GM12878 (cell line): ENCODE measurements around the gene DMRT1. TPM values are rescaled to one million over a fixed set of nuclear protein-coding genes. Genes with fewer than 3 reads are reported as not detected.

Experiments used
- ATAC-seq: fragments of 200-7000 bp; cut with Tn5 transposase; 3 replicates; pipeline ENCODE4 v1.9.1; 2020; ENCODE audit warnings: mild to moderate bottlenecking, moderate library complexity
- BruUV-seq: library from RNA; stranded (reverse); fragments of 400-500 nt; replicated peaks from 2 replicates; lab custom pipeline; 2021; lab: Mats Ljungman, UMichigan
- CTCF ChIA-PET: fragments of 300-600 bp; sonication (Branson Sonifier 250); formaldehyde crosslinking; extraction: SDS; loops from one replicate; lab custom pipeline; 2021; ENCODE audit warnings: inconsistent platforms; lab: Yijun Ruan, JAX
- POLR2A ChIA-PET: fragments of 350-600 bp; formaldehyde crosslinking; extraction: SDS; loops from one replicate; lab custom pipeline; 2021; ENCODE audit warnings: inconsistent platforms; lab: Charles Lee
- RAD21 ChIA-PET: fragments of 300-600 bp; sonication (Branson Sonifier 250); formaldehyde crosslinking; loops from one replicate; lab custom pipeline; 2023; ENCODE audit warnings: antibody characterized with exemption; ENCODE audit not compliant: unreplicated experiment; lab: Charles Lee
- SMC1A ChIA-PET: fragments of 300-600 bp; sonication (Branson Sonifier 250); formaldehyde crosslinking; loops from one replicate; lab custom pipeline; 2023; ENCODE audit not compliant: unreplicated experiment, uncharacterized antibody; lab: Charles Lee
- DNase-seq: peaks from one replicate; pipeline ENCODE4 v3.0.0-alpha.2; 2011; ENCODE audit warnings: low read depth, low spot score
- FAIRE-seq: peaks from 3 replicates; lab custom pipeline; 2011; peaks lifted over from hg19 to GRCh38; lab: Jason Lieb, UNC
- H2AFZ ChIP-seq: 2 replicates; pipeline ENCODE4 v1.6.0; 2011; ENCODE audit warnings: low read depth, low read length, control low read depth; ENCODE audit not compliant: control insufficient read depth
- H3K27ac ChIP-seq: 2 replicates; pipeline ENCODE4 v1.5.1; 2011; ENCODE audit warnings: control low read depth; ENCODE audit not compliant: control insufficient read depth, insufficient read depth
- H3K27me3 ChIP-seq, 2 experiments: replicated peaks in 1 of 2; 2 replicates each; pipeline versions ENCODE4 v1.6.0 to v1.6.1; 2011; ENCODE audit warnings: low read length in 1 of 2; ENCODE audit not compliant: control insufficient read depth in 2 of 2, insufficient read depth in 2 of 2
- H3K36me3 ChIP-seq, 2 experiments: 2 replicates each; pipeline ENCODE4 v1.5.1; 2011; ENCODE audit warnings: low read length in 1 of 2; ENCODE audit not compliant: control insufficient read depth in 2 of 2, insufficient read depth in 2 of 2
- H3K4me1 ChIP-seq: 2 replicates; pipeline ENCODE4 v1.6.1; 2011; ENCODE audit warnings: mild to moderate bottlenecking, low read length, moderate library complexity, mixed read lengths; ENCODE audit not compliant: control insufficient read depth, insufficient read depth
- H3K4me2 ChIP-seq: 2 replicates; pipeline ENCODE4 v1.6.0; 2011; ENCODE audit warnings: control low read depth; ENCODE audit not compliant: control insufficient read depth, insufficient read depth
- H3K4me3 ChIP-seq: fragments of 200-600 bp; sonication (generic); 2 replicates; pipeline ENCODE4 v1.5.1; 2016
- H3K79me2 ChIP-seq: 2 replicates; pipeline ENCODE4 v1.6.0; 2011; ENCODE audit warnings: low read length; ENCODE audit not compliant: control insufficient read depth, insufficient read depth
- H3K9ac ChIP-seq: 2 replicates; pipeline ENCODE4 v1.8.0; 2011; ENCODE audit warnings: low read length, control low read depth, mixed read lengths; ENCODE audit not compliant: control insufficient read depth, insufficient read depth
- H3K9me3 ChIP-seq: replicated peaks from 3 replicates; pipeline ENCODE4 v1.5.1; 2011; ENCODE audit warnings: mild to moderate bottlenecking, low read length; ENCODE audit not compliant: control insufficient read depth, insufficient read depth
- H4K20me1 ChIP-seq: 2 replicates; pipeline ENCODE4 v1.6.0; 2011; ENCODE audit not compliant: control insufficient read depth, insufficient read depth
- BHLHE40 ChIP-seq, 2 experiments: fragments of 450-650 bp in 1 of 2; IDR thresholded peaks; 2 replicates each; pipeline ENCODE4 v1.6.1; 2011 to 2017; ENCODE audit warnings: low read depth in 2 of 2, borderline replicate concordance in 1 of 2, improper control_type of control experiment in 1 of 2, low read length in 1 of 2, mild to moderate bottlenecking in 1 of 2
- BRCA1 ChIP-seq: IDR thresholded peaks from 2 replicates; pipeline ENCODE4 v1.6.1; 2011; ENCODE audit warnings: low read depth, low read length, improper control_type of control experiment
- CEBPB ChIP-seq, 2 experiments: fragments of 150-350 bp in 1 of 2; IDR thresholded peaks; 2 replicates each; pipeline ENCODE4 v1.6.1; 2012 to 2014; ENCODE audit warnings: low read depth in 2 of 2, low read length in 2 of 2, borderline replicate concordance in 1 of 2, inconsistent platforms in 1 of 2
- CREM ChIP-seq: IDR thresholded peaks from 2 replicates; pipeline ENCODE4 v1.6.1; 2014; ENCODE audit warnings: antibody characterized with exemption, low read depth
- NFYB ChIP-seq: IDR thresholded peaks from 2 replicates; pipeline ENCODE4 v1.6.1; 2011; ENCODE audit warnings: low read depth, mild to moderate bottlenecking, low read length, improper control_type of control experiment, moderate library complexity; ENCODE audit not compliant: insufficient read depth
- PML ChIP-seq: IDR thresholded peaks from 2 replicates; pipeline ENCODE4 v1.6.1; 2012; ENCODE audit warnings: low read length, inconsistent platforms
- POLR2AphosphoS5 ChIP-seq: IDR thresholded peaks from 2 replicates; pipeline ENCODE4 v1.6.1; 2011; ENCODE audit warnings: mild to moderate bottlenecking, low read length, inconsistent platforms
- RB1 ChIP-seq: fragments of 450-650 bp; formaldehyde crosslinking; IDR thresholded peaks from 2 replicates; pipeline ENCODE4 v1.6.1; 2017; ENCODE audit warnings: mild to moderate bottlenecking, borderline replicate concordance
- SMAD1 ChIP-seq: fragments of 450-650 bp; IDR thresholded peaks from 2 replicates; pipeline ENCODE4 v1.6.1; 2018; ENCODE audit warnings: mild to moderate bottlenecking, low read depth; ENCODE audit not compliant: partially characterized antibody
- SREBF1 ChIP-seq: IDR thresholded peaks from 2 replicates; pipeline ENCODE4 v1.6.1; 2012; ENCODE audit warnings: mild to moderate bottlenecking, low read length
- ZSCAN29 ChIP-seq: fragments of 450-650 bp; IDR thresholded peaks from 2 replicates; pipeline ENCODE4 v1.6.1; 2017; ENCODE audit warnings: mild to moderate bottlenecking, moderate library complexity
- WGBS: methylation state at CpG from one replicate; pipeline ENCODE4 v1.1.6; 2016; ENCODE audit warnings: low lambda C conversion rate; ENCODE audit not compliant: insufficient replicate concordance, insufficient coverage; ENCODE audit errors: missing lambda C conversion rate; 5-methylcytosine and 5-hydroxymethylcytosine counted together
- in situ Hi-C: fragments of 300-500 bp; cut with MboI; formaldehyde crosslinking; loops from 9 replicates; pipeline ENCODE4 v1.14.3; 2018; ENCODE audit warnings: mixed read lengths
- intact Hi-C: fragments of 100-400 bp; cut with micrococcal nuclease; formaldehyde crosslinking; loops from one replicate; pipeline ENCODE4 v1.14.2; 2022; ENCODE audit not compliant: unreplicated experiment
- polyA plus RNA-seq, 11 experiments: library from polyadenylated mRNA; depleted of rRNA in 4 of 11; unstranded in 6 of 11; stranded (reverse) in 5 of 11; fragments of >200 nt; fragmentation: Nextera tagmentation in 4 of 11; fragmentation: Illumina TruSeq in 1 of 11; extraction: Ambion mirVana in 4 of 11; extraction: Trizol in 1 of 11; gene quantifications; 1 replicate in 1 of 11; 2 replicates in 10 of 11; pipeline versions ENCODE4 v1.2.1 to v1.2.3, GENCODE V29; 2011 to 2016; ENCODE audit warnings: inconsistent platforms in 2 of 11, missing spikeins in 2 of 11, low read depth in 1 of 11
- total RNA-seq, 4 experiments: library from RNA; depleted of rRNA in 3 of 4; stranded (reverse); fragments of >200 nt in 3 of 4; fragmentation: Illumina TruSeq in 1 of 4; extraction: Trizol in 1 of 4; gene quantifications; 2 replicates each; pipeline versions ENCODE4 v1.2.1 to v1.2.3, GENCODE V29; 2013 to 2021
- TF ChIP-seq, protein P1 (sequence below): IDR thresholded peaks from 2 replicates; pipeline ENCODE4 v1.6.1; 2011; ENCODE audit warnings: borderline replicate concordance, low read depth, mild to moderate bottlenecking, moderate library complexity, mixed read lengths, low read length; ENCODE audit not compliant: insufficient read depth; ENCODE audit errors: extremely low read length
- TF ChIP-seq, protein P2 (sequence below): IDR thresholded peaks from 2 replicates; pipeline ENCODE4 v1.6.1; 2011; ENCODE audit warnings: low read depth, low read length, improper control_type of control experiment, borderline replicate concordance
- TF ChIP-seq, protein P3 (sequence below): IDR thresholded peaks from 2 replicates; pipeline ENCODE4 v1.6.1; 2012; ENCODE audit warnings: low read length, inconsistent platforms

The DMRT1 gene
- total and polyA plus RNA-seq, 10 of the 15 experiments (the other 5 are each of a cell fraction or from before 2014, with no cell fraction given), result 0.06 to 1.9 (median 0.24) TPM

DNA sequence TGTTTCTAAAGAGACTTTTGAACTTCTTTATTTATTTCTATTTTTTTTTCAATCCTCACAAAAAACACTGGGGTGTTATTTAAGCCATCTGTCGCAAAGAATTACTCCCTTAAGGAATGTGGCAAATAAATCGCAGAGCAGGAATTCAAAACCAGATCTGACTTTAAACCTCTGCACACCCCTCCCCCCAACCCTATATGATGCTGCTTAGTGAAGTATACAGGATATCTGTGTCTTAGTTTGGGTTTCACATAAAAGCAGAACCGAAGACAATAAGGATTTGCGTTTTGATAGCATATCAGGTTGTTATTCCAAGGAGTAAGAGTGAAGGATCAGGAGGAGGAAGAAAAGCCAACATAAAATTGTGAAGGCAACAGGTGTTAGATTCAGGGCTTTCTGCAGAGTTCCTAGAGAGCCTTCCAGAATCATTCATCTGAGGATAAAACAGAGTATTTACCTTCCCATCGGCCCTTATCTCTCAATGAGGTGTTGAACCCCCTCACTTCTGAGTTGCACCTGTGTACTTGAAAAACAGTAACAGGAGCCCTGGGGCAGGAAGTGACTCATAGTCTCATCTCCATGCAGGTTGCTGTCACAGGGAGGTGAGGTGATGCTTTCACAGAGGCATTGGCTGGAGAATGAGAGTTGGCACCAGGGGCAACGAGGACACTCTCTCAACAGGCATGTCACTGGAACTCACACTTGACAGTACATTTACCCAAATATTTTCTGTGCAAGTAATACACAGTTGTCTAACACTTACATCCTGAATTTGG is 101.5 kb downstream of the DMRT1 start (continued):
- TF ChIP-seq, protein P1, sequence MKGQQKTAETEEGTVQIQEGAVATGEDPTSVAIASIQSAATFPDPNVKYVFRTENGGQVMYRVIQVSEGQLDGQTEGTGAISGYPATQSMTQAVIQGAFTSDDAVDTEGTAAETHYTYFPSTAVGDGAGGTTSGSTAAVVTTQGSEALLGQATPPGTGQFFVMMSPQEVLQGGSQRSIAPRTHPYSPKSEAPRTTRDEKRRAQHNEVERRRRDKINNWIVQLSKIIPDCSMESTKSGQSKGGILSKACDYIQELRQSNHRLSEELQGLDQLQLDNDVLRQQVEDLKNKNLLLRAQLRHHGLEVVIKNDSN, result no peak
- TF ChIP-seq POLR2AphosphoS5, result no peak

DNA sequence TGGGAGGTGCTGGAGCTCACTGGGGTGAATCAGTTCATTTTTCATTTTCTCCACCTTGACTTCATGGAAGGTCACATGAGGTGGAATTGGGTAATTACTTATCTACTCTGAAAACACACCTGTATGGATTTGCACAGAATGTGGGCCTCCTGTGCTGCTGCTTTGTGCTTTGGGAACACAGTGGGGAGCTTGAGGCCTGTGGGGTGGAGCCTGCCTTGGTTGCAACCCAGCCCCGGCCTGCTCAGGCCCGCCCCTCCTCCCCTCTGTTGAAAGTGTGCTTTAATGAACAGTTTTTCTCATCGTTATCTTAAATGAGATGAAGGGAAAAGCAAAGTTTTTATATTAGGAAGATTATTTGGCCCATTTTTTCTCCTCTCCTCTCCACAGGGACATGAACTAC is 106.5 kb downstream of the DMRT1 start:
- H3K27ac ChIP-seq, result no peak overlapping the region
- POLR2A ChIA-PET, result no interaction called here

More for the DNA sequence above, 106.5 kb downstream of the DMRT1 start:
- no peaks in the 10 kb centered on the region for H3K9me3 ChIP-seq
- H4K20me1 ChIP-seq, result no peaks in the 10 kb centered on the region
- no peaks in the 10 kb centered on the region for H3K36me3 ChIP-seq
- RAD21 ChIA-PET, result no interaction called here
- 76% methylated on average over 3 of the region's 3 CpGs for WGBS
- no peaks in the 10 kb centered on the region for H3K79me2 ChIP-seq
- no peak overlapping the region for H3K4me2 ChIP-seq
- intact Hi-C loops, result no loop called here
- H3K4me3 ChIP-seq, result no peak overlapping the region
- SMC1A ChIA-PET, result no interaction called here
- H3K4me1 ChIP-seq, result no peaks in the 10 kb centered on the region
- H3K9ac ChIP-seq, result no peak overlapping the region
- no TSS peak for BruUV-seq
- peaks cover 0 to 2% of the 10 kb centered on the region in 2 experiments; a peak in 1 of 4 replicates for H3K27me3 ChIP-seq
- TF ChIP-seq, protein P2, sequence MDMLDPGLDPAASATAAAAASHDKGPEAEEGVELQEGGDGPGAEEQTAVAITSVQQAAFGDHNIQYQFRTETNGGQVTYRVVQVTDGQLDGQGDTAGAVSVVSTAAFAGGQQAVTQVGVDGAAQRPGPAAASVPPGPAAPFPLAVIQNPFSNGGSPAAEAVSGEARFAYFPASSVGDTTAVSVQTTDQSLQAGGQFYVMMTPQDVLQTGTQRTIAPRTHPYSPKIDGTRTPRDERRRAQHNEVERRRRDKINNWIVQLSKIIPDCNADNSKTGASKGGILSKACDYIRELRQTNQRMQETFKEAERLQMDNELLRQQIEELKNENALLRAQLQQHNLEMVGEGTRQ, result no peak
- no peak for TF ChIP-seq CEBPB (IDR thresholded peaks at IDR 0.05; ENCODE audit: borderline replicate concordance in 1 of 2, low read depth in 2 of 2, low read length in 2 of 2)
- no peak for TF ChIP-seq BRCA1
- no peak for TF ChIP-seq SREBF1
- TF ChIP-seq BHLHE40 (IDR thresholded peaks at IDR 0.05; ENCODE audit: borderline replicate concordance in 1 of 2, low read depth in 2 of 2, low read length in 1 of 2), result no peak
- TF ChIP-seq RB1, result no peak
- no peak for TF ChIP-seq NFYB
- TF ChIP-seq CREM, result no peak
- TF ChIP-seq, protein P3, sequence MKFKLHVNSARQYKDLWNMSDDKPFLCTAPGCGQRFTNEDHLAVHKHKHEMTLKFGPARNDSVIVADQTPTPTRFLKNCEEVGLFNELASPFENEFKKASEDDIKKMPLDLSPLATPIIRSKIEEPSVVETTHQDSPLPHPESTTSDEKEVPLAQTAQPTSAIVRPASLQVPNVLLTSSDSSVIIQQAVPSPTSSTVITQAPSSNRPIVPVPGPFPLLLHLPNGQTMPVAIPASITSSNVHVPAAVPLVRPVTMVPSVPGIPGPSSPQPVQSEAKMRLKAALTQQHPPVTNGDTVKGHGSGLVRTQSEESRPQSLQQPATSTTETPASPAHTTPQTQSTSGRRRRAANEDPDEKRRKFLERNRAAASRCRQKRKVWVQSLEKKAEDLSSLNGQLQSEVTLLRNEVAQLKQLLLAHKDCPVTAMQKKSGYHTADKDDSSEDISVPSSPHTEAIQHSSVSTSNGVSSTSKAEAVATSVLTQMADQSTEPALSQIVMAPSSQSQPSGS, result no peak
- TF ChIP-seq SMAD1, result no peak
- no peak for TF ChIP-seq PML
- no peak for TF ChIP-seq ZSCAN29
- TF ChIP-seq, all 136 proteins: peak for 0
- no peak for FAIRE-seq
- in situ Hi-C loops, result no loop called here
- H2AFZ ChIP-seq, result no peak overlapping the region
- CTCF ChIA-PET, result interaction anchor here (1.6 kb wide), 1 partner anchor 62 kb away, joined by 7 read pairs; no protein-coding TSS in a partner anchor
- no peak for ATAC-seq
- DNase-seq, result no peak
